Ureter (tissue), 1 donor: ENCODE results near the gene TBC1D14. TPM values are rescaled to one million over a fixed set of nuclear protein-coding genes. Genes with fewer than 3 reads are reported as not detected.

Experiments
- DNase-seq: peaks from one replicate; pipeline ENCODE4 v3.0.0-alpha.2; 2020; ENCODE audit warnings: low spot score
- total RNA-seq: library from RNA; stranded (reverse); gene quantifications from one replicate; pipeline ENCODE4 v1.2.4, GENCODE V29; 2023
- donor health status: DM: yes; HTN: yes; CAD: no.

Gene TBC1D14, protein sequence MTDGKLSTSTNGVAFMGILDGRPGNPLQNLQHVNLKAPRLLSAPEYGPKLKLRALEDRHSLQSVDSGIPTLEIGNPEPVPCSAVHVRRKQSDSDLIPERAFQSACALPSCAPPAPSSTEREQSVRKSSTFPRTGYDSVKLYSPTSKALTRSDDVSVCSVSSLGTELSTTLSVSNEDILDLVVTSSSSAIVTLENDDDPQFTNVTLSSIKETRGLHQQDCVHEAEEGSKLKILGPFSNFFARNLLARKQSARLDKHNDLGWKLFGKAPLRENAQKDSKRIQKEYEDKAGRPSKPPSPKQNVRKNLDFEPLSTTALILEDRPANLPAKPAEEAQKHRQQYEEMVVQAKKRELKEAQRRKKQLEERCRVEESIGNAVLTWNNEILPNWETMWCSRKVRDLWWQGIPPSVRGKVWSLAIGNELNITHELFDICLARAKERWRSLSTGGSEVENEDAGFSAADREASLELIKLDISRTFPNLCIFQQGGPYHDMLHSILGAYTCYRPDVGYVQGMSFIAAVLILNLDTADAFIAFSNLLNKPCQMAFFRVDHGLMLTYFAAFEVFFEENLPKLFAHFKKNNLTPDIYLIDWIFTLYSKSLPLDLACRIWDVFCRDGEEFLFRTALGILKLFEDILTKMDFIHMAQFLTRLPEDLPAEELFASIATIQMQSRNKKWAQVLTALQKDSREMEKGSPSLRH
- total RNA-seq = 44.8 TPM

DNA sequence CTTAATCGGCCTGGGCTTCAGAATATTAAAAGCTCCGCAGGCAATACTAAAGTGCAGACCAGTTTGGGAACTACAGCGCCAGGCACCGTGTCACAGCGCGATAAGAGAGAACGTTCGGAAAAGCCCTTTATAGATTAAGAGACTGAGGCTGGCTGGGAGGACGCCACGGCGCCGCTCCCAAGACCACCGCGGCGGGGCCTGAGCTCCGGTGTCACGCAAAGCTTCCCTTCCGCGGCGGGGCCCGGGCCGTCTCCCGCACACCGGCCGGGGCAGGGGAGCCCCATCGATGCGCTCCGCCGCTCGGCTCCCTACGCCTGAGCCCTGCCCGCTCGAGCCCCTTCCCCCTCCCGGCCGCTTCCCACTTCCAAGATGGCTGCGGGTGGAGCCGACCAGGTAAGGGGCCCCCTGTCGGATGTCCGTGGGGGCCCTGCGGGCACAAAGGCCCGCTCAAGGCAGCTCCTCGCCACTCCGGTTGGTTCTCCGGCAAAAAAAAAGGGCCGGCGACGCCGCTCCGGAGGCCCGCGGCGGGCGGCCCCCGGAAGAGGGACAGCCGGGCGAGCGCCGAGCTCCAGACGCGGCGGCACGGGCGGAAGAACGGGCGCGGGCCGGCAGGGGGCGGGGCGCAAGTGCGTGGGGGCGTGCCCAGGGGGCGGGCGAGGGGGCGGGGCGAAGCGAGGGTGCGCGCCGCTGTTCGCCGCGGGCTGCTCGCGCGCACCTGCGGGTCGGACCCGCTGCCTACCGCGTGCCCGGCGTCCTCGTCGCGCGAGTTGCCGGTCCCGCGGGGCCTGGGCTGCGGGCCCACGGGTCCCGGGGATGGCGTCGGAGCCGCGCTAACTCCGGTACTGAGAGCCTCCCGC lies at the start of gene TBC1D14:
Gene TBC1D14, plus strand, starts transcription at position 714 of the 857 bp plus-strand sequence. CDS start 13,564 bp downstream, outside the sequence.
- peak; percentile 90 for DNase-seq

DNA sequence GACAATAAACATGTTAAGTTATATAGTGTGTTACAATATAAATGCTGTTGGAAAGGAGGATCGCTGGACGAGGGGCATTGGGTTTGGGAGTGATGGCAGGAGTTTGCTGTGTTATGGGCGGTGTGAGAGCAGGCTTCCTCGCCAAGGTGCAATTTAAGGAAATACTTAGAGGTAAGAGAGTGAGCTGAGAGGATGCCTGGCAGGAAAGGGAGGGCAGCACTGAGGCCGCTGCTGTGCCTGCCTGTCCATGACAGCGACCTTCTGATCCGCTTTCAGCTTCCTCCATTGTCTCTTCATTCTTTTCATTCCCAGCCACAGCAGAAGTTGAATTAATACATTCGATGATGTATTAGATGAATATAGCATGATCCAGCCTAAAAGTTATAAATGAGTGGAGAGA lies 41.2 kb upstream of the TBC1D14 start:
- no peak for DNase-seq

DNA sequence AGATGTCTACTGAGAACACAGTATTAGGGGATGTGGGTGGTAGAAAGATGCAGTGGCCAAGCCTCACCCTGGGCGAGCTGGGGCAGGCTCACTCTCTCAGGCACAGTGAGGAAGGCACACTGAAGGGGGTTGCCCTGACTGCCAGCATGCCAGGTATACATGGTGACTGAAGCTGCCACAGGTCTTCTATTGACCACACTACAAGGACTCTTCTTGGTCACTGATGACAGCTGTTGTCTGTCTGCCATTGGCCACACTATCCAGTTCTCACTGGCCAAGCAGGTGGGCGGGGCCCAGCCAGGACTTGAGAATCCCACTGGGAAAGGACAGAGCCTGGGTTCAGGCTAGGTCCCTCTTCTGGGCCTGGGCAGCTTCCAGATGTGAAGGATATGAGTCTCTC lies 39.7 kb upstream of the TBC1D14 start:
- DNase-seq = no peak

DNA sequence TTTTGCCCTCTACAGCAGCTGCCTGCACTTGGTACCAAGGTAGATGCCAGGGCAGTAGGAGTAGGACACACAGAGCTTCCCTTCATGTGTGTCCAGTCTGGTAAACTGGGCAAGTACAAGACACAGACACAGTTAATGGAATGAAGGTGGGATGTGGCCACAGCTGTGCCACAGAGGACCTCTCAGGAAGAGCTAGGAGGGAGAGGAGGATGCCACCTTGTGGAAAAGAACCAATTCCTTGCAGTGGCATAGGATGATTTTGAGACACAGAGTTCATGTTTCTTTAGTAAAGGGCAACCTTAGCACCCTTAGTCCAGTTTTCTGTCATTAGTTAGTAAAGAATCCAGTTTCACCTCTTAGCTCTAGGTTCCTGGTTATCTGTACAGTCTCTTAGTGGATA lies 36.3 kb upstream of the TBC1D14 start:
- DNase-seq = no peak

DNA sequence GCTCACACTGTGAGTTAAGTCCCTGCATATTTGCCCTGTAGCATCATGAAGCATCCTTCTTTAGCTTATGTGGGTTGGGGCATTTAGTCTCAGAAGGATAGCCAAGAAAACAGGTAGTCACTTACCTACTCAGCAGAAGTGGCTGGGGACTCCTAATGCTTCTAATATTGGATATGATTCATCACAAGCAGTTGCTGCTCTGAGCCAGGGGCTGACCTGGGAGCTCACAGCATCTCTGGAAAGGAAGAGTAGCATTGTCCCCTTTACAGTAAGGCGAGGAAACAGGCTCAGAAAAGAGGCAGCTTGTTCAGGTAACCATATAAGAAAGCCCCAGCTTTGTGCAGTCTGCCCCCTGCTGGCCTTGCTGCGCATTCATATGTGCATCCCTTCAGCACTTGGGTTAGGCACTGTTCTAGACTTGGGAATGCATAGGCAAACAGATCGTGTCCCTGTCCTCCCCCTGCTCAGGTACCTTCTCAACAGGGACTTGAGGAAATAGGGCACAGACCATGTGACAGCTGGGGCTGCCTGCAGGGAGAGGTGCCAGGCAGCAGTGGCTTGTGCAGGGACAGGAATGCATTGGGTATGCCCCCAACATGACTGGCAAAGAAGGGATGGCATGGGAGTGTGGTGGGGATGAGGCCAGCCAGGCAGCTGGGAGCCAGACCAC lies 35.7 kb upstream of the TBC1D14 start:
- peak; percentile 77 for DNase-seq

DNA sequence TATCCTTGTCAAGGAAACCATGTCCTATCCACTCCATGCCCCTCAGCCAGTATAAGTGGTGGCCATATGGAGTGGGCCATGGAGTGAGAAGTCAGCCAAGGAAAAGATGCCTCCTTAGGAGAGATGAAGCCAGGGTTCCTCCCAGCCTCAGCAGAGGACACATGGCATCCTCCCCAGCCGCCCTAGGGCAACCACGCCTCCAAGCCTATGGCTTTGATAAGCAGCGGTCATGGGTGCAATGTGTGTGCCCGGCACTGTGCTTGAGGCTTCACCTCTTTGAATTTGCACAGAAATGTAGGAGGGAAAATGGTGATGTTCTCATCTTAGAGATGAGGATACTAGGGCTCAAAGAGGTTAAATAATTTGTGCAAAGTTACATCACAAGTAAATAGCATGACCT lies 34.6 kb upstream of the TBC1D14 start:
- no peak for DNase-seq

DNA sequence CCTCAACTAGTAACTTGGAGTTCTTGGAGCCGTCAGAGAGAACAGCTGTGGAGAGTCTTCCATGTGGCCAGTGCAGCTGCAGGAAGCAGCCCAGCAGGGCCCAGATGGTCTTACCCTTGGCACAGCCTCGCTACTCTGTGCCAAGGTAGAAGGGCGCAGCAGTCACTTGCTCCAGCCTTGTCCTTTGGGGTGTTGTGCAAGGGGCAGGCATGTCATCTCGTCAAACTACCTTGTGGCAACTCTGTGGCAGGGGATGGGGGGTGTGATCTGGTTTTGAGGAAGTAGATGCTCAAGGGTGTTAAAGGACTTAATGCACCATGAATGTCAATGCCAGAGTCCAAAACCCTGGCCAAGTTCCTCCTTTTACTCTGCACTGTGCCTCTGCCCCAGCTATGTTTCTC lies 34.2 kb upstream of the TBC1D14 start:
- DNase-seq = no peak

DNA sequence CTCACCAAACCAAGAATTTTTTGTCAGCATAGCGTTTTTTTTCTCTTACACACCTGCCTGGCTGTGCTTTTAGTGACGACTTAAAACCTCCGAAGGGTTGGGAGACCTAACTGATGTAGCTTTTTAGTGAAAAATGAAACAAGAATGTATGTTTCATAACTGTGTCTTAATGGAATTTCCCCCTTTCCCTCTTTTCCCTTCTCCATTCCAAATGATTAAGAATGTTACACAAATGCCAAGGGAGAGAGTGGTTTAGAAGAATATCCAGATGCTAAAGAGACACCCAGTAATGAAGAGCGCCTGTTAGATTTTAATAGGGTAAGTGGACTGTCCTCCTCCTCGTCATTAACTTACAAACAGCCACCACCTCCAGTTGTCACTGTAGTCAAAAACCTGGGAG lies 33.2 kb upstream of the TBC1D14 start:
- no peak for DNase-seq

DNA sequence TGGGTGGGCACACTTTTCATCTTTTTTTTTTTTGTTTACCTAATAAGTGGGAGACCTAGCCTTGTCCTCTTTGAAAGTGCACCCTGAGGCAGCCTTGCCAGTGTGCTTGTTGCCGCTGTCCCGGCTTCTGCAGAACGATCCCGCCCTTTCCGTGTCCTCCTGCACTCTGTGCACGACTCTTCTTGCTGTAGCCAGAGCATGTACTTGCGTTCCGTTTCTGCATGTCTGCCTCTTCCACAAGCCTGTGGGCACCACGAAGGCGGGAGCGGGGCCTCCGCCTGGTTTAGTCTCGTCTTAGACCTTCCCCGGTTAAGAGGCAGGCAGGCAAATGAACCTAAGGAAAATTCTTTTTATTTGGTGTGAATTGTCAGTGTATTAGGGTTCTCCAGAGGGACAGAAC lies 32.6 kb upstream of the TBC1D14 start:
- no peak for DNase-seq

DNA sequence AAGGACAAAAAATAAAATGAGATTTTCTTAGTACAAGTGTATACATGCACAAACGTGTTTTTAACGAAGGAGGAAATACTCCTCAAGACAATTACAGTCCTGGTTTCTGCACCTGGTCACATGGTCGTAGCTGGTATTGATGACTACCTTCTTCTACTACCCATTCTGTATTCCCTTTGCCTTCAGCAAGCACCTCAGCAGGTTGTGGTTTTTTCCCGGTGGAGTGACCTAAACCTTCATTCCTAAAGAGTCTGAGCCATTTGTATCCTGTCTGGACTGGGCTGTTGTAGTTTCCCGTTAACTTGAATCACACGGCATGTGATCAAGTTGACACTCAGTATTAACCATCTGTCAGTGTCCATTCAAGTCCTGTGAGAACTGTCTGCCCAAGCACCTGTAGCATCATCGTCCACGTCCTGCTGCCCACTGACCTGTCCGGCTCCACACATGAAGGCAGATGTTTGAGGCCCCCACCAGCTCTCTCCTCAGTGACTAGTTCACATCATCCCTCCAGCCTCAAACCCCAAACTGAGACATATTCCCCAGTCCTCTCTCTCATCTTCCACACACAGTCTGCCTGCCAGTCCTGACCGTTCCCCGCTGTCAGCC lies 31.1 kb upstream of the TBC1D14 start:
- DNase-seq = no peak

DNA sequence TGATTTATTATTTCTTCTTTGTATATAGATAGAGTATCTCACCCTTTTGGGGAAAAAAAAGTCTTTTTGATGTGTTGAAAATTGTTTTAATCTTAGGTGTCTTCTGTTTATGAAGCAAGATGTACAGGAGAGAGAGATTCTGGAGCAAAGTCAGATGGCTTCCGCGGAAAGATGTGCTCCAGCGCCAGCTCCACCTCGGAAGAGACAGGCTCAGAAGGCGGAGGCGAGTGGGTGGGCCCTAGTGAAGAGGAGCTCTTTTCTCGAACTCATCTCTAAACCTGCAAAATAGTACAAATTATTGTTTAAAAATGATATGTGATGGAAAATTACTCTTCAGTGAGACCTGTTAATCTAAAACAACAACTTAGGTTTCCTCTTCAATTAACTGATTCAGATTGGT lies 28.9 kb upstream of the TBC1D14 start:
- no peak for DNase-seq

DNA sequence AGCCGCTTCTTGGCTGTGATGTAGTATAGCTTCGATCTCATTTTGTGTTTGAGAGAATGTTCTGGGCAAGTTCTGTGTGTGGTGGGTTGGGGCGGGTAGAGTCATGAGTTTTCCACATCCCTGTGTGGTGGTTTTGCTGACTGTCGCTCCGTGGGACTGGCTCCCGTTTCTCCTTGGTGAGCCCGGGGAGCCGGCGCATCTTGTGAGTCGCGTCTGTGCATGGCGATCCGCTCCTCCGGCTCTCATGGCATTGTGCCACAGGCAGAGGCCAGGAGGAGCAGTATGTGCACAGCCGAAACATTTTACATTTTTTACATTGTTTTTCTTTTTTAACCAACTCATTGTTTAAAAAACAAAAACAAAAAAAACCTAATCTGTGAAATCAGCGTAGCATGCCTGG lies 27.7 kb upstream of the TBC1D14 start:
- no peak for DNase-seq

DNA sequence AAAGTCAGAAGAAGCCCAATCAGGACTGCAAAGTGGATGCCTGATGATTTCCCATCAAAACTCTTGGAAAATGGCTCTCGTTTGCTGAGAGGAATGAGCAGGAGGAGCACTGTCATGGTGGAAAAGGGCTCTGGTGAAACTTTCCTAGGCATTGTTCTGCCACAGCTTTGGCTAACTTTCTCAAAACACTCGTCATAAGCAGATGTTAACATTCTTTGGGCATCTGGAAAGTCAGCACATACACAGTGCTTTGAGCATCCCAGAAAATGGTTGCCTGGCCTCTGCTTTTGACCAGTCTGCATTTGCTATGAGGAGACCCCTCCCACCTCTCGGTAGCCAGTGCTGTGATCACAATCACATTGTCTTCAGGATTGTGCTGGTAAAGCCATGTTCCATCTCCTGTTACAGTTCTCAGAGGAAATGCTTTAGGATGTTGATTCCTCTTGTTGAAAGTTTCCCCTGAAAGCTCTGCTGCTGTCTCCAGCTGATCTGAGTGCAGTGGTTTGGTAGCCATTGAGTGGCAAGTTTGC lies 25.2 kb upstream of the TBC1D14 start:
- DNase-seq = no peak

DNA sequence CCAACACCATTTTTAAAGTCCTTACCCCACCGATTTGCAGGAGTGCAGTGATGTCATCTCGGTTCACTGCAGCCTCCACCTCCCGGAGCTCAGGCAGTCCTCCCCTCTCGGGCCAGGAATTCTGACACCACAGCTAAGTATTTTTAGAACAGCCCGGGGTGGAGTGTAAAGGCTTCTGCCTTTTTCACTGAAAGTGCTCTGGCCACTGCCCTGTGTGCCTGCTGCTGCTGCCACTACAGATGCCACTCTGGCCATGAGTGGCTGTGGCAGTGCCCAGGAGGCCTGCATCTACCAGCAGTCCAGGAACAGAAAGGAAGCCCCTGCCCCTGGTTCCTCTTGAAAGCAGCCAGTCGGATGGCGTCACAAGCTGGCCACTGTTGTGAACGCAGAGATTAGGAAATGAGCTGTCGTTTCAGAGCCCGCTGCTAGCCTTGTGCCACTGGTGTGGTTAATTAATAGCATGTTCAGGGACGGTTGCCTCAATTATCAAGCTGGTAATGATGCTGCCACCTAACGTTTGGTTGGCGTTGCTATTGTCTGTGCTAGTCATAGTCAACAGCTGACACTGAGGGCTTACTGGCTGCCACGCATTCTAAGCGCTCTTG lies 23.6 kb upstream of the TBC1D14 start:
- no peak for DNase-seq

DNA sequence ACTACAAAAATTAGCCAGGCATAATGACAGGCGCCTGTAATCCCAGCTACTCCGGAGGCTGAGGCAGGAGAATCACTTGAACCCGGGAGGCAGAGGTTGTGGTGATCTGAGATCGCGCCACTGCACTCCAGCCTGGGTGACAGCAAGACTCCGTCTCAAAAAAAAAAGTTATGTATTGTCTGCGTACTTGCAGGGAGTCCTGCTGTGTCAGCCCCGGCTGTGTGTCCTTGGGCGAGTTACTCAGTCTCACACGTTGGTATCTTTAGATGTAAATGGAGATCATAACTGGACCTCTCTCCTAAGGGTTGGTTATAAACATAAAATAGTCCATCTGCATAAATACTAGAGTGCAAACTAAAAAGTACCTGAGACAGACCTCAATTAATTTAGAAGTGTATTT lies 22.7 kb upstream of the TBC1D14 start:
- DNase-seq = no peak

DNA sequence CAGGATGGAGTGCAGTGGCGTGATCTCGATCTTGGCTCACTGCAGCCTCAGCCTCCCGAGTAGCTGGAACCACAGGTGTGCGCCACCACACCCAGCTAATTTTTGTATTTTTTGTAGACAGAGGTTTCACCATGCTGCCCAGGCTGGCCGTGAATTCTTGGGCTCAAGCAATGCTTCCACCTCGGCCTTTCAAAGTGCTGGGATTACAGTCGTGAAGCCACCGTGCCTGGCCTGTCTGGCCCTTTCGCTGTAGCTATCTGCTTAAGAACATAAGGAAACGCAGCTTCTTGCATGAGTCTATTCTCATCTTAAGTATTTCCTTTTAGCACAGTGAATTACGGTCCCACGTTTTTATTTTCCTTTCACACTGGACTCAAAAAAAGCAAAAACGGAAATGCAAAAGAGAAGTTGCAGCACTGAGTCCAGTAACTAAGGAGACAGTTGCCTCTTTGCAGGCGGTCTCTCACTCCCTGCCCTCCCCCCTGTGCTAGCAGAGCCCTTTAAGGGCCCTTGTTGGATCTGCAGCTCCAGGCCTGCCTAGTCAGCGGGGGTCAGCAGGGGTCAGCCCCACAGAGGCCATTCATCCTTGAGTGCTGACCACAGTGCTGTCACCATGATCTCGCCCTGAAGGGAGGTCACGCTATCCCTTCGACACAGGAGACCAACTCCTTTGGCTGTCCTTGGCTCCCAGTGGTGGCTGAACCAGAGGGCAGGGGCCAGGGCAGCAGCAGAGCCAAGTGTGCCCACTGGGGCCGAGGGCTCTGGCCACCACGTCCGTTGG lies 21.8 kb upstream of the TBC1D14 start:
- DNase-seq = no peak

DNA sequence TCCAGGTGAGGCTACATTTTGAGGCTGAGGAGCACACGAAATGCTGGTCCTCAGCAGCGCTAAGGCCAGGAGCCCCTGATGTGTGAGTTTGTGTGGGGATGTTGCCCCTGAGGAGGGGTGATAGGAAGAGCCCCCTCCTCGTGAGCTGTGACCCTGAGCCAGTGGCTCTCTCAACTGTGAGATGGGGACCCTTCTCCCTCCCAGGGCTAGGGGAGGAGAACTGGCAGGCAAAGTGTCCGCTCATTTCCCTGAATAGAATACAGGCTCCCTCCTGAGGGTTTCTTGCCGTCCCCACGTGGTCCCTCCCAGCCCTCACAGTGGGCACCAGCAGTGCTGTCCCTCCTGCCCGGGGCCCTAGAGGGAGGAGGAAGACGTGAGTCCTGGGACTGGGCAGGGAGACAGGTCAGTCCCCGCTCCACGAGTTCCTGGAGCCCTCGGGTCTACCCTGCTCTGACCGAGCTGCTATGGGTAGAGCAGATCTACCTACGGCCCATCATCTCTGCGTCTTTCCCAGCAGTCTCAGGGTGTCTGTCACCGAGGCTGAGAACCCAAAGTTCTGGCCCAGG lies 21.0 kb upstream of the TBC1D14 start:
- no peak for DNase-seq

DNA sequence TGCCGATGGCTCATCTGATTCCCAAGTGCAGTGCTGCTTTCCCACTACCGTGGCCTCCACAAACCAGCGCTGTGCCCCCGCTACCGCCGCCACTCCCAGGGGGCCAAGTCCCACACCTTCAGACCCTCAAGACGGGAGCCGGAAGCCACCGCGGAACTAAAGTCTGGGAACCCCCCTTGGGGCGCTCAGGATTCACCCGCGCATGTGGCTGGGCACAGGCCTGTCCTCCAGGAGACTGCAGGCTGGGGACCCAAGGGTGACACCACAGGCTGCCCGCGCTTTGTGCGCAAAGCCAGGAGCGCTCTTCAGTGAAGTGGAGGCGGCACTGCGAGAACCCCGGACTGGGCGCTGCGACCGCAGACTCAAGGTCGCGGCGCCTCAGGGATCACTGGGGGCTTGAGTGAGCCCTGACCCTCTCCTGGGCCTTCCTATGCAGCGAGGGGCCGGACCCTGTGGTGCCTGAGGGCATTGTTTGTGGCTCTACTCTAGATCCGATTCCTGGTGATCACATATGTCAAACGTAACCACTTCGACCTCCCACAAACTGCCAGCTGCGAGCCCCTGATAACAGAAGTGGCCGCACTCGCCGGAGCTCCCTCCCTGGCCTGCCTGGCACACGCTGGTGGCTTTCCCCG lies 20.4 kb upstream of the TBC1D14 start:
- DNase-seq = no peak

DNA sequence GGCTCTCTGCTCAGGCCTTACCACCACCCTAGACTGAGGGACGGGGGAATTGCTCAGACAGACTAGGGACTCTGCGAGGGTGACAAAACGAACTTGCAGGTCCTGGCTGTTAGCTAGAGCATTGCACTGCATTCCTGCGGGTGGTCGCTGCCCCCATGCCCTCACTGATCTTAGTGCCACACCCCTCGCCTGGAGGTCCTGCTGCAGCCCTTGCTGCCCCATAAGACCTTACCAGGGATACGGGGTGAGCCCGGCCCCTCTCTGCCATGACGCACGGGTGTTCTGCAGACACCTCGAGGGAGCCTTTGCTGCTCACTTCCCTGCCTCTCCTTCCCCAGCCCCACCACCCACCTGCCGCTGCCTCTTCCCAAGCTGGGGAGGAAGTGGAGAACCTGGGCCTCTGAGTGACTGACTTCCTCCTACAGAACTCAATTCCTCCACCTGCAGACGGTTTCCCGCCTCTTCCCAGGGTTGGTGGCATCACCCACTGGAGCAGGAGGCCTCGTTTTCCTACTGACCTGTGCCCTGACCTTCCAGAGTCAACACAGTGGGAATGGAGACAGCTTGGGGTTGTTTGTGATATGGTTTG lies 19.8 kb upstream of the TBC1D14 start:
- no peak for DNase-seq
